Measurements from ENCODE around the gene SUN5. TPM values are rescaled to one million over a fixed set of nuclear protein-coding genes. Genes with fewer than 3 reads are reported as not detected.
"Not testable (repeated sequence)": the region's sequence is repeated elsewhere in the genome, so short reads cannot be mapped to it uniquely, and the experiment has no call there.

The SUN5 gene
- total RNA-seq, 1 donor from 2014 or later, result not detected

- no peak for DNase-seq (ENCODE audit: low read depth in 2 of 2)
These were observed 26.8 kb downstream of the SUN5 start for GRCh38 chr20:32977281-32978008.

GRCh38 chr20:32976746-32977145 is 27.5 kb downstream of the SUN5 start:
- no peak for DNase-seq (ENCODE audit: low read depth in 2 of 2)

- DNase-seq (ENCODE audit: low read depth in 2 of 2), result no peak
These were observed 28.2 kb downstream of the SUN5 start for GRCh38 chr20:32975698-32976674.

GRCh38 chr20:32975121-32975520 is 29.1 kb downstream of the SUN5 start:
- not testable (repeated sequence) for DNase-seq (ENCODE audit: low read depth in 2 of 2)

GRCh38 chr20:32974204-32975064 is 29.8 kb downstream of the SUN5 start:
- DNase-seq (ENCODE audit: low read depth in 2 of 2), result not testable (repeated sequence)

- no peak for DNase-seq (ENCODE audit: low read depth in 2 of 2)
These were observed 31.0 kb downstream of the SUN5 start for GRCh38 chr20:32973077-32973717.

- DNase-seq (ENCODE audit: low read depth in 2 of 2), result peak; percentile 13 to 28
These were observed 31.8 kb downstream of the SUN5 start for GRCh38 chr20:32972181-32973076.

- no peak for DNase-seq (ENCODE audit: low read depth in 2 of 2)
These were observed 32.5 kb downstream of the SUN5 start for GRCh38 chr20:32971703-32972161.

GRCh38 chr20:32970973-32971300 is 33.3 kb downstream of the SUN5 start:
- no peak for DNase-seq (ENCODE audit: low read depth in 2 of 2)

- DNase-seq (ENCODE audit: low read depth in 2 of 2), result no peak
These were observed 33.9 kb downstream of the SUN5 start for GRCh38 chr20:32970115-32970972.

- no peak for DNase-seq (ENCODE audit: low read depth in 2 of 2)
These were observed 34.7 kb downstream of the SUN5 start for GRCh38 chr20:32969356-32970114.

- DNase-seq (ENCODE audit: low read depth in 2 of 2), result peak in 1 of 2 donors; percentile 18
These were observed 35.6 kb downstream of the SUN5 start for GRCh38 chr20:32968478-32969241.

GRCh38 chr20:32967961-32968457 is 36.2 kb downstream of the SUN5 start:
- no peak for DNase-seq (ENCODE audit: low read depth in 2 of 2)

- DNase-seq (ENCODE audit: low read depth in 2 of 2), result no peak
These were observed 37.1 kb downstream of the SUN5 start for GRCh38 chr20:32966881-32967781.

GRCh38 chr20:32966382-32966781 is 37.9 kb downstream of the SUN5 start:
- no peak for DNase-seq (ENCODE audit: low read depth in 2 of 2)

All from lung microvascular endothelial cell (primary cell).